ENCODE results near the gene FFAR4.
"Not testable (repeated sequence)": the region's sequence is repeated elsewhere in the genome, so short reads cannot be mapped to it uniquely, and the experiment has no call there.

The FFAR4 gene

GRCh38 chr10:93566435-93567276, at the start of gene FFAR4:
FFAR4 (plus strand) TSS chr10:93566665; CDS start chr10:93566721, 56 bp downstream.
- Histone ChIP-seq H3K27me3 (ENCODE audit: control insufficient read depth in 1 of 2, insufficient read depth in 2 of 2, low read length in 2 of 2) (peaks cover 16 to 19% of the 10 kb centered on the region in 2 donors), H3K9ac (ENCODE audit: low read length in 2 of 2) (no peak within 1 kb of the TSS), H3K27ac (ENCODE audit: low read length) (no peak within 1 kb of the TSS), H3K4me3 (ENCODE audit: low read length in 2 of 2) (no peak within 1 kb of the TSS), H3K4me1 (ENCODE audit: control insufficient read depth, insufficient read depth, low read length) (peaks cover 6% of the 10 kb centered on the region), H3K36me3 (ENCODE audit: control insufficient read depth in 2 of 2, insufficient read depth in 2 of 2, low read length in 2 of 2) (no peaks in the 10 kb centered on the region), H3K9me3 (ENCODE audit: control insufficient read depth in 2 of 2, low read length in 2 of 2) (no peaks in the 10 kb centered on the region)

GRCh38 chr10:93518531-93518930, 47.9 kb upstream of the FFAR4 start:
- H3K27ac ChIP-seq (ENCODE audit: low read length): no peak overlapping the region
- peaks cover 0 to 3% of the 10 kb centered on the region in 2 donors for H3K27me3 ChIP-seq (ENCODE audit: control insufficient read depth in 1 of 2, insufficient read depth in 2 of 2, low read length in 2 of 2)
- H3K9ac ChIP-seq (ENCODE audit: low read length in 2 of 2): no peak overlapping the region
- no peaks in the 10 kb centered on the region for H3K36me3 ChIP-seq (ENCODE audit: control insufficient read depth in 2 of 2, insufficient read depth in 2 of 2, low read length in 2 of 2)
- no peaks in the 10 kb centered on the region for H3K9me3 ChIP-seq (ENCODE audit: control insufficient read depth in 2 of 2, low read length in 2 of 2)
- H3K4me1 ChIP-seq (ENCODE audit: control insufficient read depth, insufficient read depth, low read length): no peaks in the 10 kb centered on the region
- no peak overlapping the region for H3K4me3 ChIP-seq (ENCODE audit: low read length in 2 of 2)

- H3K4me1 ChIP-seq (ENCODE audit: control insufficient read depth, insufficient read depth, low read length): no peaks in the 10 kb centered on the region
- no peaks in the 10 kb centered on the region for H3K9me3 ChIP-seq (ENCODE audit: control insufficient read depth in 2 of 2, low read length in 2 of 2)
- no peak overlapping the region for H3K9ac ChIP-seq (ENCODE audit: low read length in 2 of 2)
- no peaks in the 10 kb centered on the region for H3K36me3 ChIP-seq (ENCODE audit: control insufficient read depth in 2 of 2, insufficient read depth in 2 of 2, low read length in 2 of 2)
- no peak overlapping the region for H3K27ac ChIP-seq (ENCODE audit: low read length)
- H3K27me3 ChIP-seq (ENCODE audit: control insufficient read depth in 1 of 2, insufficient read depth in 2 of 2, low read length in 2 of 2): peaks cover 0 to 4% of the 10 kb centered on the region in 2 donors
- H3K4me3 ChIP-seq (ENCODE audit: low read length in 2 of 2): no peak overlapping the region
Observed at GRCh38 chr10:93535293-93535692, 31.2 kb upstream of the FFAR4 start.

- H3K4me1 ChIP-seq (ENCODE audit: control insufficient read depth, insufficient read depth, low read length); H3K9ac ChIP-seq (ENCODE audit: low read length in 2 of 2); H3K36me3 ChIP-seq (ENCODE audit: control insufficient read depth in 2 of 2, insufficient read depth in 2 of 2, low read length in 2 of 2); H3K27ac ChIP-seq (ENCODE audit: low read length); H3K27me3 ChIP-seq (ENCODE audit: control insufficient read depth in 1 of 2, insufficient read depth in 2 of 2, low read length in 2 of 2); H3K9me3 ChIP-seq (ENCODE audit: control insufficient read depth in 2 of 2, low read length in 2 of 2); H3K4me3 ChIP-seq (ENCODE audit: low read length in 2 of 2): not testable (repeated sequence)
Observed at GRCh38 chr10:93540871-93541270, 25.6 kb upstream of the FFAR4 start.

- no peaks in the 10 kb centered on the region for H3K27me3 ChIP-seq (ENCODE audit: control insufficient read depth in 1 of 2, insufficient read depth in 2 of 2, low read length in 2 of 2)
- no peaks in the 10 kb centered on the region for H3K36me3 ChIP-seq (ENCODE audit: control insufficient read depth in 2 of 2, insufficient read depth in 2 of 2, low read length in 2 of 2)
- H3K9ac ChIP-seq (ENCODE audit: low read length in 2 of 2): no peak overlapping the region
- peak overlapping the region; percentile 40 to 58 for H3K4me3 ChIP-seq (ENCODE audit: low read length in 2 of 2)
- no peaks in the 10 kb centered on the region for H3K9me3 ChIP-seq (ENCODE audit: control insufficient read depth in 2 of 2, low read length in 2 of 2)
- no peak overlapping the region for H3K27ac ChIP-seq (ENCODE audit: low read length)
- H3K4me1 ChIP-seq (ENCODE audit: control insufficient read depth, insufficient read depth, low read length): peaks cover 6% of the 10 kb centered on the region
Observed at GRCh38 chr10:93541402-93542357, 24.8 kb upstream of the FFAR4 start.

- no peaks in the 10 kb centered on the region for H3K27me3 ChIP-seq (ENCODE audit: control insufficient read depth in 1 of 2, insufficient read depth in 2 of 2, low read length in 2 of 2)
- no peaks in the 10 kb centered on the region for H3K9me3 ChIP-seq (ENCODE audit: control insufficient read depth in 2 of 2, low read length in 2 of 2)
- no peak overlapping the region for H3K27ac ChIP-seq (ENCODE audit: low read length)
- H3K4me3 ChIP-seq (ENCODE audit: low read length in 2 of 2): peak overlapping the region; percentile 40 to 58
- no peaks in the 10 kb centered on the region for H3K36me3 ChIP-seq (ENCODE audit: control insufficient read depth in 2 of 2, insufficient read depth in 2 of 2, low read length in 2 of 2)
- H3K4me1 ChIP-seq (ENCODE audit: control insufficient read depth, insufficient read depth, low read length): peaks cover 6% of the 10 kb centered on the region
- no peak overlapping the region for H3K9ac ChIP-seq (ENCODE audit: low read length in 2 of 2)
Observed at GRCh38 chr10:93542358-93542791, 24.1 kb upstream of the FFAR4 start.

- not testable (repeated sequence) for H3K9ac ChIP-seq (ENCODE audit: low read length in 2 of 2); H3K27me3 ChIP-seq (ENCODE audit: control insufficient read depth in 1 of 2, insufficient read depth in 2 of 2, low read length in 2 of 2); H3K9me3 ChIP-seq (ENCODE audit: control insufficient read depth in 2 of 2, low read length in 2 of 2); H3K27ac ChIP-seq (ENCODE audit: low read length); H3K4me3 ChIP-seq (ENCODE audit: low read length in 2 of 2); H3K36me3 ChIP-seq (ENCODE audit: control insufficient read depth in 2 of 2, insufficient read depth in 2 of 2, low read length in 2 of 2); H3K4me1 ChIP-seq (ENCODE audit: control insufficient read depth, insufficient read depth, low read length)
Observed at GRCh38 chr10:93546995-93547394, 19.5 kb upstream of the FFAR4 start.

GRCh38 chr10:93547522-93547921, 18.9 kb upstream of the FFAR4 start:
- H3K36me3 ChIP-seq (ENCODE audit: control insufficient read depth in 2 of 2, insufficient read depth in 2 of 2, low read length in 2 of 2): no peaks in the 10 kb centered on the region
- H3K27ac ChIP-seq (ENCODE audit: low read length): no peak overlapping the region
- no peak overlapping the region for H3K4me3 ChIP-seq (ENCODE audit: low read length in 2 of 2)
- no peak overlapping the region for H3K9ac ChIP-seq (ENCODE audit: low read length in 2 of 2)
- no peaks in the 10 kb centered on the region for H3K9me3 ChIP-seq (ENCODE audit: control insufficient read depth in 2 of 2, low read length in 2 of 2)
- H3K27me3 ChIP-seq (ENCODE audit: control insufficient read depth in 1 of 2, insufficient read depth in 2 of 2, low read length in 2 of 2): no peaks in the 10 kb centered on the region
- peaks cover under 1% of the 10 kb centered on the region for H3K4me1 ChIP-seq (ENCODE audit: control insufficient read depth, insufficient read depth, low read length)

GRCh38 chr10:93548376-93549071, 17.9 kb upstream of the FFAR4 start:
- H3K27ac ChIP-seq (ENCODE audit: low read length): no peak overlapping the region
- no peak overlapping the region for H3K4me3 ChIP-seq (ENCODE audit: low read length in 2 of 2)
- no peaks in the 10 kb centered on the region for H3K36me3 ChIP-seq (ENCODE audit: control insufficient read depth in 2 of 2, insufficient read depth in 2 of 2, low read length in 2 of 2)
- H3K27me3 ChIP-seq (ENCODE audit: control insufficient read depth in 1 of 2, insufficient read depth in 2 of 2, low read length in 2 of 2): no peaks in the 10 kb centered on the region
- no peak overlapping the region for H3K9ac ChIP-seq (ENCODE audit: low read length in 2 of 2)
- no peaks in the 10 kb centered on the region for H3K4me1 ChIP-seq (ENCODE audit: control insufficient read depth, insufficient read depth, low read length)
- H3K9me3 ChIP-seq (ENCODE audit: control insufficient read depth in 2 of 2, low read length in 2 of 2): no peaks in the 10 kb centered on the region

- H3K9me3 ChIP-seq (ENCODE audit: control insufficient read depth in 2 of 2, low read length in 2 of 2): no peaks in the 10 kb centered on the region
- no peaks in the 10 kb centered on the region for H3K27me3 ChIP-seq (ENCODE audit: control insufficient read depth in 1 of 2, insufficient read depth in 2 of 2, low read length in 2 of 2)
- H3K9ac ChIP-seq (ENCODE audit: low read length in 2 of 2): no peak overlapping the region
- H3K36me3 ChIP-seq (ENCODE audit: control insufficient read depth in 2 of 2, insufficient read depth in 2 of 2, low read length in 2 of 2): no peaks in the 10 kb centered on the region
- H3K4me3 ChIP-seq (ENCODE audit: low read length in 2 of 2): no peak overlapping the region
- no peak overlapping the region for H3K27ac ChIP-seq (ENCODE audit: low read length)
- no peaks in the 10 kb centered on the region for H3K4me1 ChIP-seq (ENCODE audit: control insufficient read depth, insufficient read depth, low read length)
Observed at GRCh38 chr10:93550606-93551005, 15.9 kb upstream of the FFAR4 start.

All from stomach smooth muscle (tissue), 2 donors.